Stimulated activated CD4-positive, alpha-beta T cell treated with anti-CD3 and anti-CD28 coated beads, Interleukin-4, amount 100 ng/mL, for 4 hours (primary cell): ENCODE measurements around the gene KHDC1L.
"Not testable (repeated sequence)": the region's sequence is repeated elsewhere in the genome, so short reads cannot be mapped to it uniquely, and the experiment has no call there.

ENCODE experiments used
- DNase-seq, 2 experiments: peaks; one replicate each; pipeline ENCODE4 v3.0.0-alpha.2; 2020

Gene KHDC1L

GRCh38 chr6:73203098-73203497 lies 22.2 kb downstream of the KHDC1L start:
- no peak for DNase-seq

GRCh38 chr6:73200735-73201134 lies 24.6 kb downstream of the KHDC1L start:
- DNase-seq = no peak

- DNase-seq = no peak
Measured at GRCh38 chr6:73200247-73200646, 25.0 kb downstream of the KHDC1L start.

GRCh38 chr6:73194744-73195143 lies 30.6 kb downstream of the KHDC1L start:
- DNase-seq = no peak

- not testable (repeated sequence) for DNase-seq
Measured at GRCh38 chr6:73193302-73193701, 32.0 kb downstream of the KHDC1L start.

GRCh38 chr6:73182021-73182607 lies 43.2 kb downstream of the KHDC1L start:
- no peak for DNase-seq

- no peak for DNase-seq
Measured at GRCh38 chr6:73180763-73181619, 44.3 kb downstream of the KHDC1L start.

- DNase-seq = no peak
Measured at GRCh38 chr6:73180076-73180738, 45.1 kb downstream of the KHDC1L start.

- no peak for DNase-seq
Measured at GRCh38 chr6:73177221-73177944, 47.9 kb downstream of the KHDC1L start.

- DNase-seq = no peak
Measured at GRCh38 chr6:73176057-73176456, 49.2 kb downstream of the KHDC1L start.

GRCh38 chr6:73174646-73175045 lies 50.6 kb downstream of the KHDC1L start:
- no peak for DNase-seq
